ENCODE results near the gene PAQR9.
A peak's percentile ranks its signal among the peaks of the same experiment; 100 is the strongest.
"Not testable (repeated sequence)": the region's sequence is repeated elsewhere in the genome, so short reads cannot be mapped to it uniquely, and the experiment has no call there.

The PAQR9 gene

GRCh38 chr3:142963516-142964448 lies at the start of gene PAQR9:
PAQR9 (minus strand) TSS chr3:142963674; CDS start chr3:142963336, 338 bp downstream.
- no peak for DNase-seq (ENCODE audit: low read depth)

- DNase-seq (ENCODE audit: low read depth) = peak; percentile 39
Measured at GRCh38 chr3:143011705-143012104, 48.2 kb upstream of the PAQR9 start.

- DNase-seq (ENCODE audit: low read depth) = no peak
Measured at GRCh38 chr3:143010024-143010423, 46.5 kb upstream of the PAQR9 start.

GRCh38 chr3:143004823-143005222 lies 41.3 kb upstream of the PAQR9 start:
- DNase-seq (ENCODE audit: low read depth) = no peak

GRCh38 chr3:143002727-143003126 lies 39.3 kb upstream of the PAQR9 start:
- no peak for DNase-seq (ENCODE audit: low read depth)

- DNase-seq (ENCODE audit: low read depth) = peak; percentile 52
Measured at GRCh38 chr3:143002083-143002712, 38.7 kb upstream of the PAQR9 start.

- DNase-seq (ENCODE audit: low read depth) = peak; percentile 99
Measured at GRCh38 chr3:143001369-143002082, 38.1 kb upstream of the PAQR9 start, which contains the start of gene U2SURP. U2SURP (plus strand) TSS chr3:143001570; CDS start chr3:143001629, 59 bp downstream.

GRCh38 chr3:143001034-143001368 lies 37.5 kb upstream of the PAQR9 start:
- DNase-seq (ENCODE audit: low read depth) = no peak

GRCh38 chr3:143000528-143000927 lies 37.1 kb upstream of the PAQR9 start:
- DNase-seq (ENCODE audit: low read depth) = peak; percentile 52

GRCh38 chr3:142999881-143000280 lies 36.4 kb upstream of the PAQR9 start:
- DNase-seq (ENCODE audit: low read depth) = no peak

GRCh38 chr3:142998439-142998838 lies 35.0 kb upstream of the PAQR9 start:
- peak; percentile 31 for DNase-seq (ENCODE audit: low read depth)

- no peak for DNase-seq (ENCODE audit: low read depth)
Measured at GRCh38 chr3:142997330-142997729, 33.9 kb upstream of the PAQR9 start.

- peak; percentile 75 for DNase-seq (ENCODE audit: low read depth)
Measured at GRCh38 chr3:142993958-142994442, 30.5 kb upstream of the PAQR9 start.

- no peak for DNase-seq (ENCODE audit: low read depth)
Measured at GRCh38 chr3:142992323-142992722, 28.8 kb upstream of the PAQR9 start.

- no peak for DNase-seq (ENCODE audit: low read depth)
Measured at GRCh38 chr3:142990721-142991120, 27.2 kb upstream of the PAQR9 start.

GRCh38 chr3:142988826-142989225 lies 25.4 kb upstream of the PAQR9 start:
- DNase-seq (ENCODE audit: low read depth) = not testable (repeated sequence)

GRCh38 chr3:142988221-142988620 lies 24.7 kb upstream of the PAQR9 start:
- DNase-seq (ENCODE audit: low read depth) = not testable (repeated sequence)

- DNase-seq (ENCODE audit: low read depth) = peak; percentile 91
Measured at GRCh38 chr3:142987707-142988106, 24.2 kb upstream of the PAQR9 start.

GRCh38 chr3:142987080-142987700 lies 23.7 kb upstream of the PAQR9 start:
- peak; percentile 49 for DNase-seq (ENCODE audit: low read depth)

GRCh38 chr3:142984255-142984654 lies 20.8 kb upstream of the PAQR9 start:
- DNase-seq (ENCODE audit: low read depth) = no peak

GRCh38 chr3:142983318-142983717 lies 19.8 kb upstream of the PAQR9 start:
- no peak for DNase-seq (ENCODE audit: low read depth)
